ENCODE results near the gene OBSCN. TPM values are rescaled to one million over a fixed set of nuclear protein-coding genes. Genes with fewer than 3 reads are reported as not detected.

OBSCN gene
- total and polyA plus RNA-seq, 2 donors (not counting 3 experiments of a cell fraction or from before 2014, with no cell fraction given) = 1.5 to 2.9 TPM

DNA sequence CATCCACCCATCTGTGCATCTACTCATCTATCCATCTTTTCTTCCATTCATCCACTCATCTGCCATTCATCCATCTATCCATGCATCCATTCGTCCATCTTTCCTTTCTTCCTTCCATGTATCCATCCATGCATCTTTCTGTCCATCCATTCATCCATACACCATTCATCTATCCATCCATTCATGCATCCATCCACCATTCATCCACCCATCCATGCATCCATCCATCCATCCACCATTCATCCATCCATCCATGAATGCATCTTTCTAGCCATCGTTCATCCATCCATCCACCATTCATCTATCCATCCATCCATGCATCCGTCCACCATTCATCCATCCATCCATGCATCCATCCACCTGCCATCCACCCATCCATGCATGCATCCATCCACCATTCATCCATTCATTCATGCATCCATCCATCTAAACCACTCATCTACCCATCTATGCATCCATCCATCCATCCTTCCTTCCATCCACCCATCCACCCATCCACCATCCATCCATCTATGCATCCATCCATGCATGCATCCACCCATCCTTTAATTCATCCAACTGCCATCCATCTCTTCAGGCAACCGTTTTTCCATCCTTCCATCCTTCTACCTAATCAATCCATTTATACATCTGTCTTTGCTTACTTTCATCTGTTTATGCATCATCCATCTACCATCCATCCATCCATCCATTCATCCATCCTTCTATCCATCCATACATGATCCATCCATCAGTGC lies 111.7 kb downstream of the OBSCN start:
- TF ChIP-seq GATA2 (IDR thresholded peaks at IDR 0.05; ENCODE audit: insufficient read depth, insufficient read length, low read depth, low read length) (no peak), EZH2 (IDR thresholded peaks at IDR 0.05; ENCODE audit: borderline replicate concordance, low read depth, low read length, severe bottlenecking) (no peak), FOS (IDR thresholded peaks at IDR 0.05; ENCODE audit: borderline replicate concordance, insufficient read depth, low read length) (no peak), POLR2AphosphoS5 (IDR thresholded peaks at IDR 0.05; ENCODE audit: insufficient read depth, low read depth, low read length) (no peak), MYC (IDR thresholded peaks at IDR 0.05; ENCODE audit: low read depth, low read length) (no peak)
- H4K20me1 ChIP-seq (replicated peaks; ENCODE audit: control insufficient read depth, extremely low read depth, insufficient read depth, low read length) = no peaks in the 10 kb centered on the region
- H3K4me1 ChIP-seq (ENCODE audit: control insufficient read depth, extremely low read depth, insufficient read depth, low read length) = no peaks in the 10 kb centered on the region
- DNase-seq (ENCODE audit: low read depth, low spot score) (no peak), FAIRE-seq (no peak)
- H3K27ac ChIP-seq (ENCODE audit: insufficient read depth, low read depth, low read length) = no peak overlapping the region
- ChIA-PET POLR2A (no interaction called here), CTCF (no interaction called here)
- BruUV-seq (replicated peaks) = no TSS peak
- H3K9ac ChIP-seq (replicated peaks; ENCODE audit: extremely low read depth, insufficient read depth, low read length) = no peak overlapping the region
- H3K9me3 ChIP-seq (replicated peaks; ENCODE audit: control insufficient read depth, insufficient read depth, low read length) = no peaks in the 10 kb centered on the region
- H3K27me3 ChIP-seq (ENCODE audit: control insufficient read depth in 2 of 2, insufficient read depth in 2 of 2, low read length in 2 of 2) = no peaks in the 10 kb centered on the region
- H3K9me1 ChIP-seq (replicated peaks; ENCODE audit: control insufficient read depth, extremely low read depth, insufficient read depth, low read length) = no peaks in the 10 kb centered on the region
- H3K4me2 ChIP-seq (ENCODE audit: insufficient read depth, low read length) = no peak overlapping the region
- intact Hi-C loops (cut with micrococcal nuclease) = no loop called here
- H2AFZ ChIP-seq (ENCODE audit: low read depth, low read length) = no peak overlapping the region
- no peak overlapping the region for H3K4me3 ChIP-seq (replicated peaks in 1 of 3; ENCODE audit: insufficient read depth in 1 of 3, low read depth in 1 of 3, low read length in 3 of 3)
- dilution Hi-C loops (cut with MboI; ENCODE audit: extremely low pct_ligation_motif_present, low sequenced_read_pairs) = no loop called here
- H3K79me2 ChIP-seq (ENCODE audit: control insufficient read depth, insufficient read depth, low read length) = no peaks in the 10 kb centered on the region
- no peaks in the 10 kb centered on the region for H3K36me3 ChIP-seq (ENCODE audit: control insufficient read depth in 2 of 2, extremely low read depth in 1 of 2, insufficient read depth in 2 of 2, low read length in 2 of 2)

DNA sequence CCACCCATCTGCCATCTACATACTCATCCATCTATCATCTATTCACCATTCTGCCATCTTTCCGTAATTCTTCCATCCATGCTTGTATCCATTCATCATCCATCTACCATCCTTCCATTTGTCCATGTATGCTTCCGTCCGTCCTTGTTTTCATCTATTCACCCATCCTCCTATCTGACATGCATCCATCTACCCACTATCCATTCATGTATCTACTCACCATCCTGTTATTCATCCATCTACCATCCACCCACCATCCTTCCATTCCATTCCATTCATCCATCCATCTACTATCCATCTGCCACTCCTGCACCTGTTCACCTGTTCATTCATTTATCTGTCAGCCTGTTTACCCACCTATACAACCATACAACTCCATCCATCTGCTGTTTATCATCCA lies 112.5 kb downstream of the OBSCN start:
- no peak for DNase-seq (ENCODE audit: low read depth, low spot score)
- H3K9ac ChIP-seq (replicated peaks; ENCODE audit: extremely low read depth, insufficient read depth, low read length) = no peak overlapping the region
- H3K27ac ChIP-seq (ENCODE audit: insufficient read depth, low read depth, low read length) = no peak overlapping the region
- dilution Hi-C loops (cut with MboI; ENCODE audit: extremely low pct_ligation_motif_present, low sequenced_read_pairs) (no loop called here), intact Hi-C loops (cut with micrococcal nuclease) (no loop called here)
- H3K9me3 ChIP-seq (replicated peaks; ENCODE audit: control insufficient read depth, insufficient read depth, low read length) = no peaks in the 10 kb centered on the region
- H4K20me1 ChIP-seq (replicated peaks; ENCODE audit: control insufficient read depth, extremely low read depth, insufficient read depth, low read length) = no peaks in the 10 kb centered on the region
- ChIA-PET CTCF (no interaction called here), POLR2A (no interaction called here)
- BruUV-seq (replicated peaks) = no TSS peak
- no peak overlapping the region for H3K4me2 ChIP-seq (ENCODE audit: insufficient read depth, low read length)
- H3K27me3 ChIP-seq (ENCODE audit: control insufficient read depth in 2 of 2, insufficient read depth in 2 of 2, low read length in 2 of 2) = no peaks in the 10 kb centered on the region
- no peaks in the 10 kb centered on the region for H3K36me3 ChIP-seq (ENCODE audit: control insufficient read depth in 2 of 2, extremely low read depth in 1 of 2, insufficient read depth in 2 of 2, low read length in 2 of 2)
- H3K9me1 ChIP-seq (replicated peaks; ENCODE audit: control insufficient read depth, extremely low read depth, insufficient read depth, low read length) = no peaks in the 10 kb centered on the region
- no peak for TF ChIP-seq GATA2 (IDR thresholded peaks at IDR 0.05; ENCODE audit: insufficient read depth, insufficient read length, low read depth, low read length)
- no peak for TF ChIP-seq POLR2A (IDR thresholded peaks at IDR 0.05; ENCODE audit: low read depth, low read length)
- no peak for TF ChIP-seq JUN (IDR thresholded peaks at IDR 0.05; ENCODE audit: borderline replicate concordance, insufficient read depth, insufficient read length, low read depth)
- TF ChIP-seq FOS (IDR thresholded peaks at IDR 0.05; ENCODE audit: borderline replicate concordance, insufficient read depth, low read length) = no peak
- no peak for TF ChIP-seq EZH2 (IDR thresholded peaks at IDR 0.05; ENCODE audit: borderline replicate concordance, low read depth, low read length, severe bottlenecking)
- TF ChIP-seq, protein P1, sequence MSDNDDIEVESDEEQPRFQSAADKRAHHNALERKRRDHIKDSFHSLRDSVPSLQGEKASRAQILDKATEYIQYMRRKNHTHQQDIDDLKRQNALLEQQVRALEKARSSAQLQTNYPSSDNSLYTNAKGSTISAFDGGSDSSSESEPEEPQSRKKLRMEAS (IDR thresholded peaks at IDR 0.05; ENCODE audit: insufficient read depth, insufficient read length) = no peak
- no peak for TF ChIP-seq CTCF (IDR thresholded peaks at IDR 0.05; ENCODE audit: extremely low read depth in 1 of 2, insufficient read depth in 1 of 2, low read depth in 1 of 2, low read length in 2 of 2)
- H2AFZ ChIP-seq (ENCODE audit: low read depth, low read length) = no peak overlapping the region
- no peak overlapping the region for H3K4me3 ChIP-seq (replicated peaks in 1 of 3; ENCODE audit: insufficient read depth in 1 of 3, low read depth in 1 of 3, low read length in 3 of 3)
- no peak for FAIRE-seq
- H3K79me2 ChIP-seq (ENCODE audit: control insufficient read depth, insufficient read depth, low read length) = no peaks in the 10 kb centered on the region
- no peaks in the 10 kb centered on the region for H3K4me1 ChIP-seq (ENCODE audit: control insufficient read depth, extremely low read depth, insufficient read depth, low read length)
